Heart right ventricle (tissue), 16 donors: ENCODE measurements around the gene STARD10. TPM values are rescaled to one million over a fixed set of nuclear protein-coding genes. Genes with fewer than 3 reads are reported as not detected.

Experiments
- ATAC-seq, 8 donors: fragments of 200-7000 bp; cut with Tn5 transposase; one replicate each; pipeline ENCODE4 v1.9.1; 2020; ENCODE audit warnings: mild to moderate bottlenecking in 8 of 8, moderate library complexity in 8 of 8, moderate number of reproducible peaks in 1 of 8
- DNase-seq, 2 donors: peaks; one replicate each; pipeline ENCODE4 v3.0.0-alpha.2; 2020
- H3K27ac ChIP-seq, 10 donors: fragments of 200-600 bp; sonication (generic) in 2 of 10; one replicate each; pipeline versions ENCODE4 v1.5.0 to v1.8.0; 2020 to 2022; ENCODE audit warnings: mild to moderate bottlenecking in 3 of 10
- H3K27me3 ChIP-seq, 7 donors: fragments of 200-600 bp; one replicate each; pipeline ENCODE4 v1.8.0; 2021 to 2022; ENCODE audit warnings: mild to moderate bottlenecking in 2 of 7
- H3K36me3 ChIP-seq, 9 donors: fragments of 200-600 bp; sonication (generic) in 1 of 9; one replicate each; pipeline versions ENCODE4 v1.5.0 to v1.8.0; 2020 to 2022; ENCODE audit warnings: mild to moderate bottlenecking in 2 of 9
- H3K4me1 ChIP-seq, 9 donors: fragments of 200-600 bp; sonication (generic) in 1 of 9; one replicate each; pipeline versions ENCODE4 v1.5.0 to v1.8.0; 2020 to 2022; ENCODE audit warnings: mild to moderate bottlenecking in 4 of 9
- H3K4me3 ChIP-seq, 10 donors: fragments of 200-600 bp; sonication (generic) in 2 of 10; one replicate each; pipeline versions ENCODE4 v1.5.0 to v1.8.0; 2020 to 2022; ENCODE audit warnings: mild to moderate bottlenecking in 7 of 10, moderate library complexity in 2 of 10
- H3K9me3 ChIP-seq, 11 donors: fragments of 200-600 bp in 10 of 11; sonication (generic) in 2 of 11; one replicate each; pipeline versions ENCODE4 v1.5.0 to v1.8.0; 2013 to 2022; ENCODE audit warnings: mild to moderate bottlenecking in 2 of 11, control low read depth in 1 of 11, moderate library complexity in 1 of 11
- WGBS, 2 donors: extraction: QIAGEN DNeasy Blood & Tissue Kit; methylation state at CpG; one replicate each; pipeline ENCODE4 v1.1.7; 2013; ENCODE audit warnings: inconsistent platforms in 1 of 2; 5-methylcytosine and 5-hydroxymethylcytosine counted together
- intact Hi-C, 10 donors: fragments of 100-400 bp; cut with DNase I; formaldehyde crosslinking; loops; one replicate each; pipeline versions ENCODE4 v1.11.1 to v1.14.2; 2022
- polyA plus RNA-seq, 2 donors: library from polyadenylated mRNA; stranded (reverse); fragments of 200-250 nt; gene quantifications; one replicate each; pipeline ENCODE4 v1.2.3, GENCODE V29; 2013
- total RNA-seq, 10 donors: library from RNA; stranded (reverse); fragmentation: NEBNext Ultra II Directional in 3 of 10; extraction: Animal tissue kit (Norgen Biotek cat#: 25700) in 3 of 10; gene quantifications; one replicate each; pipeline versions ENCODE4 v1.2.1 to v1.2.4, GENCODE V29; 2021 to 2023
- TF ChIP-seq, protein P1 (sequence below), 9 donors: fragments of 200-600 bp; sonication (generic) in 2 of 9; IDR thresholded peaks; one replicate each; pipeline versions ENCODE4 v1.5.0 to v1.8.0; 2021 to 2022; ENCODE audit warnings: antibody characterized with exemption in 9 of 9, mild to moderate bottlenecking in 5 of 9, moderate library complexity in 1 of 9
- donor health status: Arrhythmogenic right ventricular cardiomyopathy.
- donor health status: ischemic (EF 13 %, LVEDD 7.1; RV severe dilation, severe dysfunction).
- donor health status: healthy with polysubstance abuse.
- donor health status: DM: no; HTN: yes; CAD: no.
- donor health status: DM: no; HTN: no; CAD: no.
- donor health status: ischemic (EF 25% LVEDD 6.9; RV normal size, moderate dysfunction).
- donor health status: ischemic (EF 25% LVEDD 5.7; RV mildly dilated, moderate dysfunction).
- donor health status: healthy.
- donor health status: DM: yes; HTN: yes; CAD: no.
- donor health status: Ischemic cardiomyopathy.
- donor health status: ischemic (EF 35%, LVEDD 5.7; RV mildly dilated, moderate dysfunction).
- donor health status: nonischemic (EF 11% LVEDD 7.7; RV severe dilation, severe dysfunction).
- donor health status: DM: yes; HTN: yes; CAD: no.
- donor health status: PGD.
- donor health status: ischemic (EF 29% LVEDD 5.4; RV normal size, mild dysfunction).
- donor health status: nonischemic (EF 23%, LVEDD 6.1; RV moderate dilation, normal function).

Gene STARD10
- total and polyA plus RNA-seq, 12 donors, result 36.1 to 291 (median 51.3) TPM

DNA sequence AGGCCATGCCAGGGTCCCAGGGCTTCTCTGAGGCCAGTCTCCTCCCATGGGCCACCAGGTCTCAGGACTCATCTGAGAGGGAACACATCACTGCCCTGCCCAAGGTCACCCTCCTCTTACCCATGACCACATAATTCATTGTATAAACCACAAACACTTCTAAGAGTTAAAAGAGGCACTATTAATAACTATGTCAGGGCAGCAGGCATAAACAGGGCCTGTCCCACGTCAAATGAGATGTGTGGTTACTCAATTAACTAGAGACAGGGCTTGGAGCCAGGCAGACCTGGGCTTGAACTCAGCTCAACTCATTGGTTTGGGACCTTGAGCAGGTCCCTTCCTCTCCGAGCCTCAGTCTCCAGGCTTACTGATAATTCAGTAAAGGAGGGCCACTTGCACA, 74.7 kb downstream of the STARD10 start:
- 12 to 15% methylated on average over 2 of the region's 2 CpGs for WGBS, 2 donors

DNA sequence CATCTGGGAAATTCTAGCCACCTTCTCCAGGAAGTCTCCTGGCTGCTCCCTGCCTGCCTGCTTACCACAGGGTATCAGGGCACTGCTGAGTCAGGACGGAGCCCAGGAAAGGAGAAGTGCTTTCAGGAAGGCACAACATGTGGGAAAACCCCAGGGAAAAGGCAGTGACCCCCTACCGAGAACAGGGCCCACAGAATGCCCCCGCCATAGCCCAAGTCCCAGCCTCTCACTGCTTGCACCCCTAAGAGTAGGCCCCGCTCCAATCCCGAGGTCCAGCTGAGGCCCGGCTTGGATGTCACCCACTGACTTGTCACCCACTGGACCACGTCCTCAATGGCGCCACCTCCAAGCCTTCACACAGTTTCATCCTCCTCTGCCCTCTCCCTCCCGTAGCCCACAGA, 75.7 kb downstream of the STARD10 start:
- no peak for DNase-seq
- Histone ChIP-seq H3K27ac (peak overlapping the region in 9 of 10 donors; percentile 8 to 99 (median 93)), H3K27me3 (no peaks in the 10 kb centered on the region), H3K4me1 (peaks cover 22 to 96% (median 77%) of the 10 kb centered on the region in 9 donors), H3K9me3 (no peaks in the 10 kb centered on the region), H3K4me3 (peak overlapping the region in 1 of 10 donors; percentile 85), H3K36me3 (peaks cover 0 to 64% (median 0%) of the 10 kb centered on the region in 9 donors)
- intact Hi-C loops, result no loop called here
- WGBS, 2 donors, result 77 to 78% methylated on average over 9 of the region's 9 CpGs
- TF ChIP-seq, protein P1, sequence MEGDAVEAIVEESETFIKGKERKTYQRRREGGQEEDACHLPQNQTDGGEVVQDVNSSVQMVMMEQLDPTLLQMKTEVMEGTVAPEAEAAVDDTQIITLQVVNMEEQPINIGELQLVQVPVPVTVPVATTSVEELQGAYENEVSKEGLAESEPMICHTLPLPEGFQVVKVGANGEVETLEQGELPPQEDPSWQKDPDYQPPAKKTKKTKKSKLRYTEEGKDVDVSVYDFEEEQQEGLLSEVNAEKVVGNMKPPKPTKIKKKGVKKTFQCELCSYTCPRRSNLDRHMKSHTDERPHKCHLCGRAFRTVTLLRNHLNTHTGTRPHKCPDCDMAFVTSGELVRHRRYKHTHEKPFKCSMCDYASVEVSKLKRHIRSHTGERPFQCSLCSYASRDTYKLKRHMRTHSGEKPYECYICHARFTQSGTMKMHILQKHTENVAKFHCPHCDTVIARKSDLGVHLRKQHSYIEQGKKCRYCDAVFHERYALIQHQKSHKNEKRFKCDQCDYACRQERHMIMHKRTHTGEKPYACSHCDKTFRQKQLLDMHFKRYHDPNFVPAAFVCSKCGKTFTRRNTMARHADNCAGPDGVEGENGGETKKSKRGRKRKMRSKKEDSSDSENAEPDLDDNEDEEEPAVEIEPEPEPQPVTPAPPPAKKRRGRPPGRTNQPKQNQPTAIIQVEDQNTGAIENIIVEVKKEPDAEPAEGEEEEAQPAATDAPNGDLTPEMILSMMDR (IDR thresholded peaks at IDR 0.05), result no peak
- no peak for ATAC-seq

More for the DNA sequence above, 74.7 kb downstream of the STARD10 start:
- Histone ChIP-seq H3K27me3 (no peaks in the 10 kb centered on the region), H3K27ac (peak overlapping the region; percentile 57 to 99 (median 93)), H3K4me1 (peaks cover 22 to 91% (median 76%) of the 10 kb centered on the region in 9 donors), H3K9me3 (no peaks in the 10 kb centered on the region), H3K4me3 (peak overlapping the region in 7 of 10 donors; percentile 14 to 88 (median 72)), H3K36me3 (peaks cover 0 to 57% (median 0%) of the 10 kb centered on the region in 9 donors)
- ATAC-seq, result peak; percentile 5 to 61 (median 44)
- DNase-seq, result peak; percentile 61 to 65
- intact Hi-C loops, result no loop called here
- TF ChIP-seq, protein P1 (IDR thresholded peaks at IDR 0.05), result no peak

DNA sequence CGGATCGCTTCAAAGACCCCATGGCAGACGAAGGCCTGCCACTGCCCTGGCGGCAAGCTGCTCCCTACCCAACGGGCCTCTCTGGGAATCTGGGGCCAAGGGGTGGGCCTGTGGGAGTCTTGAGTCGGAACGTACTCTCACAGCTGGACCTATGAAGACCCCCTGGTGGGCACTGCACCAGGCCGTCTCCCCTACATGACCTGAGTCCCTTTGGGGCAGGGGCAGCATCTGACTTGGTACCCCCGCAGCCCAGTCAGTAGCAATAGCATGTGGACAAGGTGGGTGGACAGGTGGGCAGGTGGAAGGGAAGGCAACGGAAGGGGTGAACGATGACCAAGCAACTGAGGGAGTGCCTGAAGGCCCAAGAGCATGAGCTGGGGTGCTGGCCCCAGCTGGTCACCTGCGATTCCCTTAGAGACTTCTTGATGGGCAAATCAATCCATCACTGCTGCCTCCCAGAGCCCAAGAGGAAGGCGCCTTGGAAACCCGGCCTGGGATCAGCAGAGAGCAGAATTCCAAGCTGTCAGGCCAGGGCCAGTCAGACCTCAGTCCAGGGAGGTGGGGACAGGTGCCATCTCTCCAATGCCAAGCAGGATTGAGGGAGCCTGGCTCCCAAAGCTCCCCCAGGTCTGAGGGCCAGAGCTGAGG, 76.9 kb downstream of the STARD10 start:
- Histone ChIP-seq H3K27me3 (no peaks in the 10 kb centered on the region), H3K9me3 (no peaks in the 10 kb centered on the region), H3K4me1 (peaks cover 26 to 94% (median 82%) of the 10 kb centered on the region in 9 donors), H3K36me3 (peaks cover 0 to 75% (median 0%) of the 10 kb centered on the region in 9 donors), H3K27ac (peak overlapping the region in 5 of 10 donors; percentile 15 to 99 (median 35)), H3K4me3 (no peak overlapping the region)
- TF ChIP-seq, protein P1 (IDR thresholded peaks at IDR 0.05), result no peak
- intact Hi-C loops, result no loop called here
- WGBS, 2 donors, result 84 to 86% methylated on average over 14 of the region's 14 CpGs
- DNase-seq, result no peak
- no peak for ATAC-seq

DNA sequence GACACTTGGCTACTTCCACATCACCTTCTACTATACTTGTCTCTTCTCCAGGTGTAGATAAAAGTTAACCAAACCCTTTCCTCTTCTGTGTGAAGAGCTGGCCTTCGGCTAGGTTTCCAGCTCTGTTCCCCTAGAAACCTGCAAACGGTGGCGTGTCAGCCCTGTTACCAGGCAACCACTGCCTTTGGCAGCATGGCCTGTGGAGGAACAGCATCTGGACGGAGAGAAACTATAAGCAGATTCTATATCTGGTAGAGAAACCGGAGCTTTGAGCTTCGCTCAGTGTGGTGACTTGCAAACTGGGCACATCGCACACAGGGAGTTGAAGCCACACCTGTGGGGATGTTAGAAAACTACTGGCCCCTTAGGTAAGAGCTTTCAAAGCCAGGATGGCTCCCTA, 77.6 kb downstream of the STARD10 start:
- no peak overlapping the region for H3K4me3 ChIP-seq
- H3K36me3 ChIP-seq, result peaks cover 0 to 81% (median 0%) of the 10 kb centered on the region in 9 donors
- no peaks in the 10 kb centered on the region for H3K9me3 ChIP-seq
- TF ChIP-seq, protein P1 (IDR thresholded peaks at IDR 0.05), result no peak
- H3K27ac ChIP-seq, result peak overlapping the region in 2 of 10 donors; percentile 15 to 42
- WGBS, 2 donors, result 39 to 54% methylated on average over 7 of the region's 7 CpGs
- intact Hi-C loops, result no loop called here
- H3K27me3 ChIP-seq, result no peaks in the 10 kb centered on the region
- ATAC-seq (no peak), DNase-seq (no peak)
- peaks cover 26 to 90% (median 82%) of the 10 kb centered on the region in 9 donors for H3K4me1 ChIP-seq
